K562 (cell line): ENCODE data around the gene ANGEL2. TPM values are rescaled to one million over a fixed set of nuclear protein-coding genes. Genes with fewer than 3 reads are reported as not detected.

Experiments used
- BRF1 ChIP-seq: IDR thresholded peaks from 3 replicates; pipeline ENCODE4 v1.6.1; 2011; ENCODE audit warnings: borderline replicate concordance, mild to moderate bottlenecking; ENCODE audit not compliant: insufficient read length; ENCODE audit errors: extremely low read depth
- CHD2 ChIP-seq: IDR thresholded peaks from 2 replicates; pipeline ENCODE4 v1.6.1; 2011; ENCODE audit warnings: low read depth, low read length
- E2F4 ChIP-seq: sonication (generic); formaldehyde crosslinking; IDR thresholded peaks from 2 replicates; pipeline ENCODE4 v1.8.0; 2022; ENCODE audit warnings: mild to moderate bottlenecking, low read depth, missing genetic modification reagents
- ELF4 ChIP-seq: fragments of 450-650 bp; formaldehyde crosslinking; IDR thresholded peaks from 2 replicates; pipeline ENCODE4 v1.4.0; 2022; ENCODE audit warnings: missing genetic modification characterization
- GTF3C2 ChIP-seq: IDR thresholded peaks from 3 replicates; pipeline ENCODE4 v1.6.1; 2011; ENCODE audit warnings: borderline replicate concordance, mild to moderate bottlenecking, moderate library complexity; ENCODE audit not compliant: insufficient read length; ENCODE audit errors: extremely low read depth
- HBP1 ChIP-seq: fragments of 450-650 bp; formaldehyde crosslinking; IDR thresholded peaks from 2 replicates; pipeline ENCODE4 v1.4.0; 2022; ENCODE audit warnings: missing genetic modification characterization
- KLF16 ChIP-seq: IDR thresholded peaks from 2 replicates; pipeline ENCODE4 v1.6.1; 2016; ENCODE audit warnings: antibody characterized with exemption
- MBD1 ChIP-seq: fragments of 250-450 bp; sonication (Bioruptor Pico); IDR thresholded peaks from 2 replicates; pipeline ENCODE4 v1.8.0; 2022; ENCODE audit warnings: inconsistent platforms
- NFYB ChIP-seq: IDR thresholded peaks from 2 replicates; pipeline ENCODE4 v1.6.1; 2011; ENCODE audit warnings: mild to moderate bottlenecking, moderate library complexity; ENCODE audit not compliant: insufficient read length; ENCODE audit errors: extremely low read depth
- RAD51 ChIP-seq: fragments of 450-650 bp; IDR thresholded peaks from 2 replicates; pipeline ENCODE4 v1.7.1; 2016; ENCODE audit warnings: low read depth, mild to moderate bottlenecking, borderline replicate concordance
- RCOR1 ChIP-seq, 2 experiments: IDR thresholded peaks; 2 replicates each; pipeline ENCODE4 v1.6.1; 2012; ENCODE audit warnings: low read depth in 2 of 2, low read length in 2 of 2, borderline replicate concordance in 1 of 2, improper control_type of control experiment in 1 of 2
- SFPQ ChIP-seq: fragments of 200-400 bp; formaldehyde crosslinking; IDR thresholded peaks from 2 replicates; pipeline ENCODE4 v1.6.1; 2017; ENCODE audit warnings: mild to moderate bottlenecking, low read depth, low read length, moderate library complexity
- TAF9B ChIP-seq: fragments of 450-650 bp; IDR thresholded peaks from 2 replicates; pipeline ENCODE4 v1.6.1; 2018; ENCODE audit warnings: mild to moderate bottlenecking; ENCODE audit not compliant: partially characterized antibody
- ZBTB17 ChIP-seq: fragments of 450-650 bp; formaldehyde crosslinking; IDR thresholded peaks from 2 replicates; pipeline ENCODE4 v1.4.0; 2020; ENCODE audit warnings: mild to moderate bottlenecking
- ZNF551 ChIP-seq: fragments of 250-450 bp; sonication (Bioruptor Pico); IDR thresholded peaks from 2 replicates; pipeline ENCODE4 v1.5.0; 2021; ENCODE audit warnings: mild to moderate bottlenecking, moderate library complexity
- ZNF57 ChIP-seq: fragments of 450-650 bp; formaldehyde crosslinking; IDR thresholded peaks from 2 replicates; pipeline ENCODE4 v1.4.0; 2020; ENCODE audit warnings: mild to moderate bottlenecking, moderate library complexity
- ZNF717 ChIP-seq: fragments of 250-450 bp; sonication (Bioruptor Pico); IDR thresholded peaks from 2 replicates; pipeline ENCODE4 v1.5.0; 2021
- ZNF75A ChIP-seq: fragments of 450-650 bp; formaldehyde crosslinking; IDR thresholded peaks from 2 replicates; pipeline ENCODE4 v1.4.0; 2020; ENCODE audit warnings: mild to moderate bottlenecking
- polyA plus RNA-seq, 8 experiments: library from polyadenylated mRNA; depleted of rRNA in 4 of 8; stranded (reverse) in 5 of 8; unstranded in 3 of 8; fragments of >200 nt; fragmentation: Nextera tagmentation in 2 of 8; fragmentation: Illumina TruSeq in 1 of 8; extraction: Ambion mirVana in 2 of 8; extraction: Trizol in 1 of 8; gene quantifications; 2 replicates each; pipeline versions ENCODE4 v1.2.1 to v1.2.3, GENCODE V29; 2011 to 2014; ENCODE audit warnings: inconsistent platforms in 1 of 8, missing spikeins in 1 of 8
- total RNA-seq, 7 experiments: library from RNA; depleted of rRNA in 6 of 7; stranded (reverse); fragments of >200 nt in 6 of 7; fragmentation: Illumina TruSeq in 2 of 7; extraction: Trizol in 2 of 7; gene quantifications; 2 replicates each; pipeline versions ENCODE4 v1.2.1 to v1.2.3, GENCODE V29; 2011 to 2021; ENCODE audit warnings: low replicate concordance in 1 of 7

Gene ANGEL2
- total and polyA plus RNA-seq, 9 of the 15 experiments (the other 6 are each of a cell fraction or from before 2014, with no cell fraction given), result 6.8 to 34.6 (median 26.2) TPM

- no peak; the same call in 1 of the 2 replicates for TF ChIP-seq HBP1
- TF ChIP-seq ELF4 (CRISPR knock-in tag), result no peak
- TF ChIP-seq MBD1 (CRISPR knock-in tag), result no peak
- no peak for TF ChIP-seq BRF1
- no peak for TF ChIP-seq ZNF551 (CRISPR knock-in tag)
- no peak for TF ChIP-seq E2F4
- TF ChIP-seq NFYB, result no peak
- peak; percentile 65 to 67; a peak in 3 of 4 replicates for TF ChIP-seq RCOR1 (IDR thresholded peaks at IDR 0.05; ENCODE audit: borderline replicate concordance in 1 of 2, low read depth in 2 of 2, low read length in 2 of 2)
- peak; percentile 78 for TF ChIP-seq ZBTB17 (CRISPR knock-in tag)
- no peak for TF ChIP-seq KLF16
- no peak for TF ChIP-seq RAD51
- TF ChIP-seq TAF9B, result peak; percentile 51
- no peak for TF ChIP-seq CHD2
- TF ChIP-seq ZNF57 (CRISPR knock-in tag), result no peak
- TF ChIP-seq ZNF717 (CRISPR knock-in tag), result no peak
- TF ChIP-seq GTF3C2, result no peak
- TF ChIP-seq ZNF75A (CRISPR knock-in tag), result no peak
- TF ChIP-seq SFPQ, result no peak
These were observed at the start of gene ANGEL2 (continued) for GRCh38 chr1:213015099-213016050.
